ENCODE results near the gene GSTM3. TPM values are rescaled to one million over a fixed set of nuclear protein-coding genes. Genes with fewer than 3 reads are reported as not detected.
"Not testable (repeated sequence)": the region's sequence is repeated elsewhere in the genome, so short reads cannot be mapped to it uniquely, and the experiment has no call there.

Gene GSTM3
- total RNA-seq, 2 donors from 2014 or later = 5.5 to 10.3 TPM

DNA sequence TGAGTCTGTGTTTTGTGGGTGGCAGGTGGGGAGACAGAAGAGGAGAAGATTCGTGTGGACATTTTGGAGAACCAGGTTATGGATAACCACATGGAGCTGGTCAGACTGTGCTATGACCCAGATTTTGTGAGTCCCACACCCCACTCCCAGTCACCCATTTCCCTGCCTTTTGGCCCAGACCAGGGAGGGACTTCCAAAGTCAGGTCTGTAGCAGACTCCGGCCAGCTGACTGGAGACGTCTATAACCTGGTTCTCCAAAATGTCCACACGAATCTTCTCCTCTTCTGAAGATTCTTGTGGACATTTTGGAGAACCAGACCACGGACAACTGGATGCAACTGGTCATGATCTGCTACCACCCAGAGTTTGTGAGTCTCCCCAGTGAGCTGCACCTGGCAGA lies 27.2 kb downstream of the GSTM3 start:
- TF ChIP-seq, protein P1, sequence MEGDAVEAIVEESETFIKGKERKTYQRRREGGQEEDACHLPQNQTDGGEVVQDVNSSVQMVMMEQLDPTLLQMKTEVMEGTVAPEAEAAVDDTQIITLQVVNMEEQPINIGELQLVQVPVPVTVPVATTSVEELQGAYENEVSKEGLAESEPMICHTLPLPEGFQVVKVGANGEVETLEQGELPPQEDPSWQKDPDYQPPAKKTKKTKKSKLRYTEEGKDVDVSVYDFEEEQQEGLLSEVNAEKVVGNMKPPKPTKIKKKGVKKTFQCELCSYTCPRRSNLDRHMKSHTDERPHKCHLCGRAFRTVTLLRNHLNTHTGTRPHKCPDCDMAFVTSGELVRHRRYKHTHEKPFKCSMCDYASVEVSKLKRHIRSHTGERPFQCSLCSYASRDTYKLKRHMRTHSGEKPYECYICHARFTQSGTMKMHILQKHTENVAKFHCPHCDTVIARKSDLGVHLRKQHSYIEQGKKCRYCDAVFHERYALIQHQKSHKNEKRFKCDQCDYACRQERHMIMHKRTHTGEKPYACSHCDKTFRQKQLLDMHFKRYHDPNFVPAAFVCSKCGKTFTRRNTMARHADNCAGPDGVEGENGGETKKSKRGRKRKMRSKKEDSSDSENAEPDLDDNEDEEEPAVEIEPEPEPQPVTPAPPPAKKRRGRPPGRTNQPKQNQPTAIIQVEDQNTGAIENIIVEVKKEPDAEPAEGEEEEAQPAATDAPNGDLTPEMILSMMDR (conservative IDR thresholded peaks at IDR 0.05) = no peak
- no peak overlapping the region for H3K4me3 ChIP-seq (ENCODE audit: low read length)
- H3K36me3 Mint-ChIP-seq (ENCODE audit: low read depth) = no peaks in the 10 kb centered on the region
- no peaks in the 10 kb centered on the region for H3K36me3 ChIP-seq (ENCODE audit: control insufficient read depth, insufficient read depth, low read length)
- no peaks in the 10 kb centered on the region for H3K4me1 Mint-ChIP-seq
- WGBS, 2 experiments (ENCODE audit: insufficient coverage in 1 of 2, insufficient read length in 1 of 2) = 89 to 97% methylated on average over 4 to 5 of the region's 5 CpGs
- H3K9ac ChIP-seq (ENCODE audit: extremely low read depth, low read length, poor library complexity, severe bottlenecking) = no peak overlapping the region
- DNase-seq = no peak
- peaks cover 17% of the 10 kb centered on the region for H3K9me3 Mint-ChIP-seq
- no peaks in the 10 kb centered on the region for H3K27me3 ChIP-seq (ENCODE audit: control insufficient read depth, insufficient read depth, low read length, poor library complexity, severe bottlenecking)
- H3K27ac ChIP-seq (ENCODE audit: low read depth, low read length) = no peak overlapping the region
- H3K9me3 ChIP-seq (ENCODE audit: control insufficient read depth, low read length) = peaks cover 7% of the 10 kb centered on the region
- H3K4me1 ChIP-seq (ENCODE audit: control insufficient read depth, insufficient read depth, low read length) = no peaks in the 10 kb centered on the region
- peaks cover 5% of the 10 kb centered on the region for H3K27me3 Mint-ChIP-seq (ENCODE audit: insufficient read depth)
- no peak overlapping the region for H3K27ac Mint-ChIP-seq
- H3K4me3 Mint-ChIP-seq = no peak overlapping the region

DNA sequence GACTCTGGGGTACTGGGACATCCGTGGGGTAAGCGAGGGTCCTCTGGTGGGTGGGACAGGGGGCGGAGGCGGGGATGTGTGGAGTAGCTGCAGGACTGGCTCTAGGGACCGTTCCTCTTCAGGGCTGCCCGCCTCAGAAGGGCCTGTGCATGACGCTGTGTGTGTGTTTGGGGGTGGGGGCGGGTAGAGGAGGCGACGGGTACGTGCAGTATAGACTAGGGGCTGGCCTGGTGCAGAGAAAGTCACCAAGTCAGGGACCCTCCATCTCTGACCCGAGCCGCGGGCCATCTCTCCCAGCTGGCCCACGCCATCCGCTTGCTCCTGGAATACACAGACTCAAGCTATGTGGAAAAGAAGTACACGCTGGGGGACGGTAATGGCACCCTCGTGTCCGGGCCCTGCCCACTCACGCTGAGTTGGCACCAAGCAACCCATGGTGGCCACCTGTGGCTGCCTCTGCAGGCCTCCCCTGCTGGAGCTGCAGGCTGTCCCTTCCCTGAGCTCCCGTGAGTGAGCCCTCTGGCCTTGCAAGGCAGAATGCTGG lies 28.4 kb downstream of the GSTM3 start:
- no peak for DNase-seq
- TF ChIP-seq, protein P1 (conservative IDR thresholded peaks at IDR 0.05) = no peak
- no peaks in the 10 kb centered on the region for H3K36me3 ChIP-seq (ENCODE audit: control insufficient read depth, insufficient read depth, low read length)
- H3K4me1 Mint-ChIP-seq = no peaks in the 10 kb centered on the region
- H3K27ac Mint-ChIP-seq = no peak overlapping the region
- no peaks in the 10 kb centered on the region for H3K36me3 Mint-ChIP-seq (ENCODE audit: low read depth)
- H3K27ac ChIP-seq (ENCODE audit: low read depth, low read length) = no peak overlapping the region
- H3K27me3 ChIP-seq (ENCODE audit: control insufficient read depth, insufficient read depth, low read length, poor library complexity, severe bottlenecking) = no peaks in the 10 kb centered on the region
- H3K9ac ChIP-seq (ENCODE audit: extremely low read depth, low read length, poor library complexity, severe bottlenecking) = no peak overlapping the region
- no peak overlapping the region for H3K4me3 ChIP-seq (ENCODE audit: low read length)
- H3K9me3 Mint-ChIP-seq = peaks cover 29% of the 10 kb centered on the region
- peaks cover 17% of the 10 kb centered on the region for H3K9me3 ChIP-seq (ENCODE audit: control insufficient read depth, low read length)
- no peak overlapping the region for H3K4me3 Mint-ChIP-seq
- WGBS, 2 experiments (ENCODE audit: insufficient coverage in 1 of 2, insufficient read length in 1 of 2) = 89 to 92% methylated on average over 11 to 22 of the region's 22 CpGs
- H3K27me3 Mint-ChIP-seq (ENCODE audit: insufficient read depth) = peaks cover 3% of the 10 kb centered on the region
- no peaks in the 10 kb centered on the region for H3K4me1 ChIP-seq (ENCODE audit: control insufficient read depth, insufficient read depth, low read length)

DNA sequence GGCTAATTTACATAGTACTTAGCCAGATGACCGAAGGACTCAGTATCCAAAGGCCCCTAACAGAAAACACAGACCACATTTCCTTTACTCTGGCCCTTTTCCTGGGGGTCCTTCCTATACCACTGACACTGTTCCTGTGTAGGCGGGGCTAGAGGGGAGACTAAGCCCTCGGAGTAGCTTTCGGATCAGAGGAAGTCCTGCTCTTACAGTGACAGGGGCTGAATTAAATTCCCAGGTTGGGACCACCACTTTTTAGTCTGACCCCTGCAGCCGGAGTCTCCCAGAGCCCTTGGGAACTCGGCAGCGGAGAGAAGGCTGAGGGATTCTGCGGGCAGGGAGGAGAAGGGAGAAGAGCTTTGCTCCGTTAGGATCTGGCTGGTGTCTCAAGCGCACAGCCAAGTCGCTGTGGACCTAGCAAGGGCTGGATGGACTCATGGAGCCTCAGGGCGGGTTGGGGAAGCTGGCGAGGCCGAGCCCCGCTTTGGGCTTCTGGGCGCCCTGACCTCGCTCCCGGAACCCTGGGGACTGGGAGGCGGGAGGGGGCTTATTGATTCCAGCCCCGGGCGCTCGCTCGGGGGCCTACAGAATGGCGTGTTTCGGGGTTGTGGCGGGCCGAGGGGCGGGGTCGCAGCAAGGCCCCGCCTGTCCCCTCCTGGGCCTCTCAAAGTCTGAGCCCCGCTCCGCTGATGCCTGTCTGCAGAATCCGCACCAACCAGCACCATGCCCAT lies 29.1 kb downstream of the GSTM3 start, which contains the start of gene GSTM5:
TSS of gene GSTM5 (plus strand) at position 659 of the 728 bp plus-strand sequence. CDS start at position 721, 62 bp downstream.
- not testable (repeated sequence) for H3K27ac ChIP-seq (ENCODE audit: low read depth, low read length); DNase-seq; H3K36me3 Mint-ChIP-seq (ENCODE audit: low read depth); H3K4me1 ChIP-seq (ENCODE audit: control insufficient read depth, insufficient read depth, low read length); H3K4me3 ChIP-seq (ENCODE audit: low read length); H3K36me3 ChIP-seq (ENCODE audit: control insufficient read depth, insufficient read depth, low read length); H3K9ac ChIP-seq (ENCODE audit: extremely low read depth, low read length, poor library complexity, severe bottlenecking); H3K27me3 Mint-ChIP-seq (ENCODE audit: insufficient read depth); H3K4me1 Mint-ChIP-seq; H3K27ac Mint-ChIP-seq; H3K27me3 ChIP-seq (ENCODE audit: control insufficient read depth, insufficient read depth, low read length, poor library complexity, severe bottlenecking); H3K4me3 Mint-ChIP-seq
- peaks cover 35% of the 10 kb centered on the region for H3K9me3 Mint-ChIP-seq
- H3K9me3 ChIP-seq (ENCODE audit: control insufficient read depth, low read length) = peaks cover 17% of the 10 kb centered on the region
- 90 to 93% methylated on average over 19 to 32 of the region's 33 CpGs for WGBS, 2 experiments (ENCODE audit: insufficient coverage in 1 of 2, insufficient read length in 1 of 2)

DNA sequence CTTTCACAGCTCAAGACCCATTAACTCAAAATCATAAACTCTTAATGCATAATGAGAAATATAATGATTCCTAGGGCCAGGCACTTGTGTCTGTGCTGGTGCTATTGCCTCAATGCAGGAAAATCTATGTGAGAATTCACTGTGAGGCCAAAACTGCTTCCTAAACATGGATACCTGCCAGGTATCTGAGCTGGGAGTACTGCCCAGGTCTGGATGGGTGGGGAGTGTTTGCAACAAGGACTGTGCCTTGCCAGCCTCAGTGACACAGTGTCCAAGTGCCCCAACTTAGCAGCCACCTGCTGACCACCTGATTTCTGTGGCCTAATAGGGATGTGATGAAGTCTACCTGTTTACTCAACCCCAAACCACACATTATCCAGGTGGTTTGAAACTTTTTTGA lies 31.0 kb downstream of the GSTM3 start:
- not testable (repeated sequence) for DNase-seq; H3K36me3 ChIP-seq (ENCODE audit: control insufficient read depth, insufficient read depth, low read length); H3K36me3 Mint-ChIP-seq (ENCODE audit: low read depth); H3K4me3 ChIP-seq (ENCODE audit: low read length); H3K27me3 Mint-ChIP-seq (ENCODE audit: insufficient read depth); H3K27ac Mint-ChIP-seq; H3K9ac ChIP-seq (ENCODE audit: extremely low read depth, low read length, poor library complexity, severe bottlenecking); H3K27me3 ChIP-seq (ENCODE audit: control insufficient read depth, insufficient read depth, low read length, poor library complexity, severe bottlenecking); H3K27ac ChIP-seq (ENCODE audit: low read depth, low read length); H3K4me3 Mint-ChIP-seq; H3K4me1 Mint-ChIP-seq; H3K4me1 ChIP-seq (ENCODE audit: control insufficient read depth, insufficient read depth, low read length)
- H3K9me3 Mint-ChIP-seq = peaks cover 38% of the 10 kb centered on the region
- peaks cover 17% of the 10 kb centered on the region for H3K9me3 ChIP-seq (ENCODE audit: control insufficient read depth, low read length)

DNA sequence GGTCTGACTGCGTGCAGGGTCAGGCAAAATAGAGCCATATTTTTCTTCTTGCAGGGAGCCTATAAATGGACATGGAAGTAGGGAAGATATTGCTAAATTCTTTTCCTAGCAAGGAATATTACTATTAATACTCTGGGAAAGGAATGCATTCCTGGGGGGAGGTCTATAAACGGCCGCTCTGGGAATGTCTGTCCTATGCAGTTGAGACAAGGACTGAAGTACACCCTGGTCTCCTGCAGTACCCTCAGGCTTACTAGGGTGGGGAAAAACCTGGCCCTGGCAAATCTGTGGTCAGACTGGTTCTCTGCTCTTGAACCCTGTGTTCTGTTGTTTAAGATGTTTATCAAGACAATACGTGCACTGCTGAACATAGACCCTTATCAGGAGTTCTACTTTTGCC lies 31.9 kb downstream of the GSTM3 start:
- 93 to 97% methylated on average over 4 of the region's 4 CpGs for WGBS, 2 experiments (ENCODE audit: insufficient coverage in 1 of 2, insufficient read length in 1 of 2)
- H3K27ac Mint-ChIP-seq = not testable (repeated sequence)

More for the DNA sequence above, 31.9 kb downstream of the GSTM3 start:
- H3K9ac ChIP-seq (ENCODE audit: extremely low read depth, low read length, poor library complexity, severe bottlenecking); H3K4me3 ChIP-seq (ENCODE audit: low read length); H3K4me1 Mint-ChIP-seq; H3K4me3 Mint-ChIP-seq; H3K4me1 ChIP-seq (ENCODE audit: control insufficient read depth, insufficient read depth, low read length); H3K27me3 ChIP-seq (ENCODE audit: control insufficient read depth, insufficient read depth, low read length, poor library complexity, severe bottlenecking); H3K27me3 Mint-ChIP-seq (ENCODE audit: insufficient read depth); H3K36me3 Mint-ChIP-seq (ENCODE audit: low read depth); H3K27ac ChIP-seq (ENCODE audit: low read depth, low read length); DNase-seq; H3K36me3 ChIP-seq (ENCODE audit: control insufficient read depth, insufficient read depth, low read length): not testable (repeated sequence)
- H3K9me3 Mint-ChIP-seq = peaks cover 46% of the 10 kb centered on the region
- peaks cover 18% of the 10 kb centered on the region for H3K9me3 ChIP-seq (ENCODE audit: control insufficient read depth, low read length)
